MCF 10A (cell line): ENCODE results near the gene DLG2. TPM values are rescaled to one million over a fixed set of nuclear protein-coding genes. Genes with fewer than 3 reads are reported as not detected.

ENCODE experiments used
- BruUV-seq: library from RNA; stranded (reverse); fragments of 400-500 nt; replicated peaks from 2 replicates; lab custom pipeline; 2021; lab: Mats Ljungman, UMichigan
- CTCF ChIA-PET: fragments of 300-600 bp; sonication (Branson Sonifier 250); formaldehyde crosslinking; extraction: SDS; loops from one replicate; lab custom pipeline; 2021; ENCODE audit warnings: antibody characterized with exemption, inconsistent platforms; lab: Yijun Ruan, JAX
- POLR2A ChIA-PET: fragments of 300-600, 350-650 bp; sonication (Branson Sonifier 250); formaldehyde crosslinking; extraction: SDS; loops from one replicate; lab custom pipeline; 2020; ENCODE audit warnings: antibody characterized with exemption, inconsistent platforms; lab: Yijun Ruan, JAX
- DNase-seq: peaks from one replicate; pipeline ENCODE4 v3.0.0-alpha.2; 2018; ENCODE audit not compliant: unreplicated experiment
- H3K27ac Mint-ChIP-seq: one replicate; pipeline ENCODE4 v1.8.0; 2022; ENCODE audit warnings: mild to moderate bottlenecking, low read depth, mixed read lengths; ENCODE audit not compliant: unreplicated experiment
- H3K27me3 Mint-ChIP-seq: one replicate; pipeline ENCODE4 v1.8.0; 2022; ENCODE audit warnings: mixed read lengths; ENCODE audit not compliant: insufficient read depth, unreplicated experiment
- H3K36me3 Mint-ChIP-seq: one replicate; pipeline ENCODE4 v1.8.0; 2022; ENCODE audit warnings: mild to moderate bottlenecking, moderate library complexity, mixed read lengths; ENCODE audit not compliant: insufficient read depth, unreplicated experiment
- H3K4me1 Mint-ChIP-seq: one replicate; pipeline ENCODE4 v1.8.0; 2022; ENCODE audit warnings: mixed read lengths; ENCODE audit not compliant: insufficient read depth, unreplicated experiment
- H3K4me3 Mint-ChIP-seq: one replicate; pipeline ENCODE4 v1.8.0; 2022; ENCODE audit warnings: mild to moderate bottlenecking, moderate library complexity, mixed read lengths; ENCODE audit not compliant: unreplicated experiment
- H3K9me3 Mint-ChIP-seq: one replicate; pipeline ENCODE4 v1.8.0; 2022; ENCODE audit warnings: mixed read lengths; ENCODE audit not compliant: unreplicated experiment
- intact Hi-C: fragments of 100-400 bp; cut with micrococcal nuclease; formaldehyde crosslinking; loops from 2 replicates; pipeline ENCODE4 v1.14.1; 2022
- total RNA-seq: library from RNA; stranded (reverse); gene quantifications from 2 replicates; pipeline ENCODE4 v1.2.3, GENCODE V29; 2022
- TF ChIP-seq, protein P1 (sequence below): fragments of 200-600 bp; IDR thresholded peaks from one replicate; pipeline ENCODE4 v1.8.0; 2022; ENCODE audit warnings: antibody characterized with exemption, mild to moderate bottlenecking; ENCODE audit not compliant: unreplicated experiment

DLG2 gene
- total RNA-seq, 1 experiment from 2014 or later = 0.26 TPM

DNA sequence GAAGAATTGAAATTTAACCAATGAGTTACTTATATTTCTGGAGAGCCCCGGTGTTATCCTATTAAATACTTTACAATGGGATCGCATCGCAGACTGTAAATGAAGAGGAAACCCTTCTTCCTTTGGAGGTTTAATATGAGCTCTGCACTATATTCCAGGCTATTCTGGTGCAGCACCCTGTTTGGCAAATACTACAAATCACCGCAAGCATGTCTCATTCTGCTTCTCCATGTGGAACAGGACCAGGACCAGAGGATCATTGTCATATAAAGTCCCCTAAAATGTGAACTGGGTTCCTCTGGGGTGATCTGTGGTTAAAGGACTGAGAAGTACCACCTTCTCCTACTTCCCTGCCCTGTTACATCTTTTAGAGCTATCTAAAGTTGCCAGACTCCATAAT lies 703.7 kb downstream of the DLG2 start:
- Mint-ChIP-seq H3K4me1 (no peaks in the 10 kb centered on the region), H3K4me3 (no peak overlapping the region), H3K9me3 (no peaks in the 10 kb centered on the region), H3K27ac (no peak overlapping the region), H3K27me3 (peaks cover 67% of the 10 kb centered on the region), H3K36me3 (no peaks in the 10 kb centered on the region)
- TF ChIP-seq, protein P1, sequence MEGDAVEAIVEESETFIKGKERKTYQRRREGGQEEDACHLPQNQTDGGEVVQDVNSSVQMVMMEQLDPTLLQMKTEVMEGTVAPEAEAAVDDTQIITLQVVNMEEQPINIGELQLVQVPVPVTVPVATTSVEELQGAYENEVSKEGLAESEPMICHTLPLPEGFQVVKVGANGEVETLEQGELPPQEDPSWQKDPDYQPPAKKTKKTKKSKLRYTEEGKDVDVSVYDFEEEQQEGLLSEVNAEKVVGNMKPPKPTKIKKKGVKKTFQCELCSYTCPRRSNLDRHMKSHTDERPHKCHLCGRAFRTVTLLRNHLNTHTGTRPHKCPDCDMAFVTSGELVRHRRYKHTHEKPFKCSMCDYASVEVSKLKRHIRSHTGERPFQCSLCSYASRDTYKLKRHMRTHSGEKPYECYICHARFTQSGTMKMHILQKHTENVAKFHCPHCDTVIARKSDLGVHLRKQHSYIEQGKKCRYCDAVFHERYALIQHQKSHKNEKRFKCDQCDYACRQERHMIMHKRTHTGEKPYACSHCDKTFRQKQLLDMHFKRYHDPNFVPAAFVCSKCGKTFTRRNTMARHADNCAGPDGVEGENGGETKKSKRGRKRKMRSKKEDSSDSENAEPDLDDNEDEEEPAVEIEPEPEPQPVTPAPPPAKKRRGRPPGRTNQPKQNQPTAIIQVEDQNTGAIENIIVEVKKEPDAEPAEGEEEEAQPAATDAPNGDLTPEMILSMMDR = no peak
- no peak for DNase-seq
- no TSS peak for BruUV-seq
- intact Hi-C loops = no loop called here
- ChIA-PET CTCF (interaction anchor here (1.0 kb wide), 1 partner anchor 126 kb away, joined by 3 read pairs; no protein-coding TSS in a partner anchor), POLR2A (no interaction called here)

DNA sequence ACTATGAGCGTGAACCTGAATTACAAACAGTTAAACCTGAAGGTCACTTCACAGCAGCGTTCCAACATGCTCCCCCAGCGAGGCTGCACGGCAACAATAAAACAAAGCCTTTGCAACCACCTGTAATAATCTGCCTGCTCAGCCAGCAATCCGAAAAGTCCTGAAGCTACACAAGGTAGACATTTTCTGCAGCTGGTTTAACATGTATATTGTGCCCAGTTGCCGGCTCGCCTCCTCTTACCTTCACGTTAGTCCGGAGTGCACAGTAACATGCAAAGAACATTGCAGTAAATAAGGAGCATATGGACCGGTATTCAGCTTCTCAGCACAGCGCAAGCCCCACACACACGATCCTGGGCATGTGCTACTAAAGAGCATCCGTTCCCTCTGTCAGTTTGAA lies 704.3 kb downstream of the DLG2 start:
- POLR2A ChIA-PET = no interaction called here
- Mint-ChIP-seq H3K4me3 (no peak overlapping the region), H3K27ac (no peak overlapping the region), H3K36me3 (no peaks in the 10 kb centered on the region), H3K27me3 (peaks cover 67% of the 10 kb centered on the region), H3K9me3 (no peaks in the 10 kb centered on the region), H3K4me1 (no peaks in the 10 kb centered on the region)
- CTCF ChIA-PET = interaction anchor here (0.6 kb wide), 1 partner anchor 142 kb away, joined by 4 read pairs; no protein-coding TSS in a partner anchor
- DNase-seq = no peak
- TF ChIP-seq, protein P1 = no peak
- intact Hi-C loops = no loop called here
- no TSS peak for BruUV-seq

DNA sequence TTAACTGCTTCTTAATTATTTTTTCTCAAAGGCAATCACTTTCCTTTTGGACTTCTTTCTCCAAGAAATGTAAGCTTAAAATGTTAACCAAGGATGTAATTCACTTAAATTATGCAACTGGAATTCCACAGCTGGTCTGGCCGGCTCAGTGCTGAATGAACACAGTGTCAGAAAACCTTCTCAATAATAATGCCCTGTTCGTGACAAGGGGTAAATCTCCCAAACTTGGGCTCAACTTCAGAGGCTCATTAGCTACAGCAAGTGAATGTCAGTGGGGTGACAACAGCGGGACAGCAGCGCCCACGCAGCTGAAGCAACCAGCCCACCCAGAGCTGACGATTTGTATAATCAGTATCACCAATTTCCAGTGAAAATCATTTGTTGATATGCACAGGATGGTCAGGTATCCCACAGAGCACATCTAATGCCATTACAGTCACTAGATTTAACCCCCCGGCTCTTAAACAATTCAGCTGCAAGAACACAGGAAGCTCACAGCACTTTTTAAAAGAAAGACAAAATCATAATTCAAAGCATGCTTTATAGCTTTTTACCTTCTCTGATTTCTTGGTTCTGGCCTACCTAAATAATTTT lies 704.8 kb downstream of the DLG2 start:
- TF ChIP-seq, protein P1 = no peak

DNA sequence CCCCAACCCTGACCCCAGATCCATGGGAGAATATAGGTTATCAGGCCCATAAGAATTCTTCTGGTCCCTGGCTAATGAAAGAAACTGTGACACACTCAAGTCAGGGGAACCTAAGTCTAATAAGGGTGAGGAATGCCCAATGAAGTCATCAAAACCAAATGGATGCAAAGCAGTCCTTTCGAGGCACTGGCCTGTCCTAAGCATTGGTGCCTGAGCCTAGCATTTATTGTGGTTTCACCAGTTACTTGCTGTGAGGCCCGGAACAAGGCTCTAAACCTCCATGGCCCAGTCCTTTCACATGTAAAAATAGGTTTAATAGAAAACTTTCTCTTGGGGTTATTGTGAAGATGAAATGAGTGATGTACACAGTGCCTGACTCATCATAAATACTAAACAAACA lies 712.6 kb downstream of the DLG2 start:
- Mint-ChIP-seq H3K4me1 (no peaks in the 10 kb centered on the region), H3K27ac (no peak overlapping the region), H3K4me3 (no peak overlapping the region), H3K9me3 (no peaks in the 10 kb centered on the region), H3K27me3 (peaks cover 44% of the 10 kb centered on the region), H3K36me3 (no peaks in the 10 kb centered on the region)
- ChIA-PET POLR2A (no interaction called here), CTCF (no interaction called here)
- intact Hi-C loops = no loop called here
- TF ChIP-seq, protein P1 = no peak
- BruUV-seq = no TSS peak
- DNase-seq = no peak

More for the DNA sequence above, 704.8 kb downstream of the DLG2 start:
- POLR2A ChIA-PET = no interaction called here
- Mint-ChIP-seq H3K4me1 (no peaks in the 10 kb centered on the region), H3K27me3 (peaks cover 63% of the 10 kb centered on the region), H3K27ac (no peak overlapping the region), H3K9me3 (no peaks in the 10 kb centered on the region), H3K36me3 (no peaks in the 10 kb centered on the region), H3K4me3 (no peak overlapping the region)
- intact Hi-C loops = no loop called here
- no peak for DNase-seq
- no TSS peak for BruUV-seq
- CTCF ChIA-PET = interaction anchor here (0.6 kb wide), 2 partner anchors 142 to 1906 kb away, joined by 3 to 4 read pairs; no protein-coding TSS in a partner anchor
